Fibroblast of gingiva (primary cell): ENCODE measurements around the gene GDPD5.

Experiments
- DNase-seq: peaks from one replicate; pipeline ENCODE4 v3.0.0-alpha.2; 2011; ENCODE audit warnings: low read depth

GDPD5 gene

GRCh38 chr11:75516140-75516539 is 9.6 kb downstream of the GDPD5 start:
- no peak for DNase-seq

DNA sequence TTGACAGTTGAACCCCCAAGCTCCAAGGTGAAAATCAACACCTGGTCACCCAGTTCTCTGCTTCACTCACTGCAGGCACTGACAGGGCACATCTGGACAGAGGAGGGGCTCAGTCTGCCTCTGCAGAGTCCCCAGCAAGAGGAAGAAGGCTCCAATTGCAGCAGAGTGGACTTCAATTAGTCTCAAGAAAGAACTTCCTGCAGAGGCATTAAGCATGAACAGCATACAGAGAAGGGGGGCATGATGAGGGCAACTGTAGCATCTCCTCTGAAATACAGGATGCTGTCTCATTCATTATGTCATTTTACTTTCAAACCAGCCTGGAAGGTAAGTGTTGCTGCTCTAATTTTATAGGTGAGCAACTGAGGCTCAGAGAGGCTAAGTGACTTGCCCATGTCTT is 11.1 kb downstream of the GDPD5 start:
- no peak for DNase-seq

DNA sequence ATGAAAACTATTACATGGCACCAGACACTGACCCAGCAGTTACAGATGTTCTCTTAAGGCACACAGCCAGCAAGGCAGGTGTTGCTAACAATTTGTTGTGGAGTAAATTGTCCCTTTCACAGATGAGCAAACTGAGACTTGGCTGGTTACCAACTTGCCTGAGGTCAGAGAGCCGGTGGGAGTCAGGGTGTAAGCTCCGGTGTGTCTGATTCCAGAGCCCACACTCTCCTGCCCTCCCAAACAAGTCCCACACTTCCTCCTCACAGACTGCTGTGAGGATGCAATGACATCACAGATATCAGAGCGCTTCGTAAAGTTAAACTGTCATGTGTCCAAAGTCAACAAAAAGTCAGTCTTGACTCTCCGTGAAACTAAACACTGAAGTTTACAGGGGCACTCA is 12.5 kb downstream of the GDPD5 start:
- DNase-seq: peak; percentile 25

GRCh38 chr11:75510723-75511019 is 15.1 kb downstream of the GDPD5 start:
- DNase-seq: no peak

GRCh38 chr11:75510004-75510722 is 15.6 kb downstream of the GDPD5 start:
- no peak for DNase-seq

DNA sequence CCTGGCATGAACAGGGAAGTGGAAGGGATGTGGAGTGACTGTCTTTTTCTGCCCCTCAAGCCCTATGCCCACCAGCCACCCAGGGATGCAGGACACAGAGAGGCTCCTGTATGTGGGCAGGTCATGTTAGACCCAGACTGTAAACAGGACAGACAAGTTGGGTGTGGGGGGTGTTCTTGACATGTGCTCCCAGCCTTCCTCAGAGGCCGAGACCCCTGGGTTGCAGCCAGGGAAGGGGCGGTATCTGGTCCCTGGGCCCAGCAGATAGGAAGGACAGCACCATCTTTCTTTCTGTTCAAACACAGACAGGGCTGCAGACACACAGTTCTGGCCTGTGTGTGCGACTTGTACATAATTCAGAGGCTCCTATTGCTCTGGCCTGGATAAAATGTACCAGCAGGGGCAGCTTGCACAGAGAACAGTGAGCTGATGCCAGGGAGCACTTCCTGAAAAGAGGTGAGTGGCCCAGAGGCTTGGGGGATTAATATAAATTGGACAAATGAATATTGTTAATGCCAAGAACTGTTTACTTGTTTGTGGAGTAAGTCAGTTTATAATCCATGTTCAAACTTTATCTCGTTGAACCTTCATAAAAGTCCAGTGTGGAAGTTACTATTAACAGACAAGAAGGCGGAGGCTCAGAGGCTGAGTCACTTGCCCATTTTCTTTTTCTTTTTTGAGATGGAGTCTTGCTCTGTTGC is 16.6 kb downstream of the GDPD5 start:
- no peak for DNase-seq

GRCh38 chr11:75508051-75508561 is 17.6 kb downstream of the GDPD5 start:
- no peak for DNase-seq

GRCh38 chr11:75507571-75507970 is 18.2 kb downstream of the GDPD5 start:
- DNase-seq: no peak

- no peak for DNase-seq
Measured at GRCh38 chr11:75506827-75507226, 18.9 kb downstream of the GDPD5 start.

- DNase-seq: no peak
Measured at GRCh38 chr11:75505916-75506692, 19.6 kb downstream of the GDPD5 start.

DNA sequence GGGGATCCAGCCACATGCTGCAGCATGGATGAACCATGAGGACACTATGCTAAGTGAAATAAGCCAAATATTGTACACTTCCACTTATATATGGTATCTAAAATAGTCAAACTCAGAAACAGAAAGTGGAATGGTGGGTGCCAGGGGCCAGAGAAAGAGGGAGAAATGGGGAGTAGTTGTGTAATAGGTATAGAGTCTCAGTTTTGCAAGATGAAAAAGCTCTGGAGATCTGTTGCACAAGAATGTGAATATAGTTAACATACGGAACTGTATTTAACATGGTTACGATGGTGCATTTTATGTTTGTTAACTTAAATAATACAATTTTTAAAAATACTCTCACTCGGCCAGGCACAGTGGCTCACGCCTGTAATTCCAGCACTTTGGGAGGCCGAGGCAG is 21.2 kb downstream of the GDPD5 start:
- DNase-seq: no peak

GRCh38 chr11:75503531-75504099 is 22.1 kb downstream of the GDPD5 start:
- DNase-seq: no peak

- DNase-seq: no peak
Measured at GRCh38 chr11:75502138-75502537, 23.6 kb downstream of the GDPD5 start.

- no peak for DNase-seq
Measured at GRCh38 chr11:75500742-75501141, 25.0 kb downstream of the GDPD5 start.

DNA sequence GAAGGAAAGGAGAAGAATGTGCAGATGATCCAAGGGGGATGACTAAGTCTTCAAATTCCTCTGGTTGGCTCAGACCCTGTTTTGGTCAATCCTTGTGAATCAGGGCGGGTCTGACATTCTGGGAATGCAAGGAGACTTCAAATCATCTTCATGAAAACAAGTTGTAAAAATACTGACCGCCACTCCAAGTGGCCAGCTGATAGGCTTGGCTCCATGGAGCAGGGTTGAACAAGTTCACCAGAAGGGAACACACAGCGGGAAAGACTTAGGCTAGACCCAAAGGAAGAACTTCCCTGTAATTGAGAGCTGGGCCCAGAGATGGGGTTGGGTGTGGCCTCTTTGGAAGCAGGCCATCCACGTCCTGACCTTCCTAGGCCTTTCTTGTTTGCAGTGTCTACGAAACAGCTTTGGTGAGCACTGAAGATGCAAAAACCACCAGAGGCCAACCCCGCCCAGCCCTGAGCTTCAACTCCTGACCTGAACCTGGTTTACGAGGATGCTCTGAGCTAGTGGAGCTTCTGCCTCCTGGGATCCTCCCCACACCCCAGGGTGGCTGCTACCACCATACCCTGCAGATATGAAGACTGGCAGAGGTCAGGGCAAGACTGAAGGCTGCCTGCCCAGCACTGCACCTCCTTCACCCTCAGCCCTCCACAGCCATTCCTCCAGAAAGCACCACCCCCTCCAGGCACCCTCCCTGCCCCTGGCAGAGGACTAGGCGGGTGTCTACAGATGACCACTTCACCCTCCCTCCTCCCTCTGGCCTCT is 26.1 kb downstream of the GDPD5 start:
- DNase-seq: peak; percentile 91

GRCh38 chr11:75498556-75499255 is 27.0 kb downstream of the GDPD5 start:
- DNase-seq: no peak

DNA sequence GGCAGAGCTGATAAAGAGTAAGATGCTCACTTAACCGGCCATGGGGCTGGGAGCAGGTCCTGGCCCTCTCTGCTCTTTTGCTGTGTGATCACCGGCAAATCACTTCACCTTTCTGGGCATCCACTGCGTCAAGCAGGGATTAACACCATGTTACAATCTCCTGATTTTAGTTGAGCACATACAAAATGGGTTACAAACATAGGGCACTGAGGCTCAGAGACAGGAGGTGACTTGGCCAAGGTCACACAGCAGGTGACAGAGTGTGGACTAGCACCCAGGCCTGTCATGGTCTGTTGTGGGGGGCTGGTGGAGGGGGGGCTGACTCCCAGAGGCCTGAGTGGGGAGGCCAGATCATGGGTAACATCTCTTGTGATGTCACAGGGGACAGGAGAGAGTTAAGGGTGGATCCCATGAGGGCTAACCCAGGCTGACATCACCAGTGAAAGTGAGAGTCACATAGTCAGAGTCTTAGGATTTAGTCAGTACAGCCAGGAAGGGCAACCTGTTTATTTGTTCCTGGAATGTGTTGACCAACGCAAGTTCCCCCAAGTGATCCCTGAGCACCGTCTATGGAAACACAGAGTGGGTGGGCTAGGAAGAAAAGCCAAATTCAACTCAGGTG is 27.8 kb downstream of the GDPD5 start:
- DNase-seq: no peak

GRCh38 chr11:75496305-75496752 is 29.4 kb downstream of the GDPD5 start:
- no peak for DNase-seq

DNA sequence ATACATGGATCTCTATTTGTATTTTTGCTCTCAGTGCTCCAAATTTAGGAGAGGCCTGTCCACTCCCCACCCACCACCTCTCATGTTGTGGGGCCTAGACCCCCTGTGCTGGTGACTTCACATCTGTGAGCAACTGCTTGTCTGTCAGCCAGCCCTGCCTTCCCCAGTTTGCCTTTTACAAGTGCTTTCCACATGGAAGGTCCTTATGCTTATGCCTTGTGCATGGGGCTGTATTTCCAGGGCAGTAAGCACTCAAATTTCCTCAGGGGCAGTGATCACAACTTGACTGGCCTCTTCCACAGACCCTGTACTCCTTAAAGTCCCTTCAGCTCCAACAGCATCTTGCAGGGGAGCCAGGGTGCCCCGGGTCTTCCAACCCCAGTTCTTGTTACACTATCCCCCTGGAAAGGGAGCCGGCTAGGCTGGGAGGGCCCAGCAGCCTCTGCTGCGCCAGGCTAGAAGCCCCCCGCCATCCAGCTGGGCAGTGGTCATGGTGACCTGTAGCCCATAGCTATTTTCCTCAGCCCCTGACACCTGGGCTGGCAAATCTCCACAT is 29.9 kb downstream of the GDPD5 start:
- DNase-seq: no peak

GRCh38 chr11:75493626-75494025 is 32.1 kb downstream of the GDPD5 start:
- peak; percentile 44 for DNase-seq
